Measurements from ENCODE around the gene CARMIL3.

DNA sequence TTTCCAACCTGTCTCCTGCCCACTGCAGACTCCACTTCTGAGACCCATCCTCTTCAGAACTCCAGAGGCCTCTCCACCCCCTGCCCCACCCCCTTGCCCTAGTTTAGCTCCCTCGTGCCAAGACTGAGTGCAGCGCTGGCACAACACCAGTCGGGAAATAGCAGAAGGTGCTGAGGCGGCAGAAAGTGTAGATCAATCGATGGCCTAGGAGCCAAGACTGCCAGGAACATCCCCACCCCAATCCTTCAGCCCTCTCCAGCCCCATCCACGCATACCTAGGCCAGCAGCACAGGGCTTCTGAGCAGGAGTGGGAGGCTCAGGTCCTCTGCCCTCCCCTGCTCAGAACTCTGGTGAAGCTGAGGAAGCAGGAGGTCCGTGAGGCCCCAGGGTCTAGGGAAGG, 20.6 kb downstream of the CARMIL3 start:
- no peak for TF ChIP-seq EZH2phosphoT487 (IDR thresholded peaks at IDR 0.05; ENCODE audit: insufficient read depth, low read depth)
- TF ChIP-seq EZH2 (IDR thresholded peaks at IDR 0.05; ENCODE audit: insufficient read depth, poor library complexity, severe bottlenecking), result no peak

Measured in GM23248 (cell line).